ENCODE data around the gene C3orf85. TPM values are rescaled to one million over a fixed set of nuclear protein-coding genes. Genes with fewer than 3 reads are reported as not detected.

C3orf85 gene
- total RNA-seq: not detected in 2 replicates

- DNase-seq (ENCODE audit: low spot score): no peak
- intact Hi-C loops (cut with micrococcal nuclease): no loop called here
These were observed at the start of gene C3orf85 for GRCh38 chr3:109136523-109136922. TSS of gene C3orf85 (plus strand) at chr3:109136719. CDS start at chr3:109136848, 129 bp downstream.

GRCh38 chr3:109089265-109089664, 47.3 kb upstream of the C3orf85 start:
- intact Hi-C loops (cut with micrococcal nuclease): no loop called here
- DNase-seq (ENCODE audit: low spot score): no peak
- Mint-ChIP-seq H3K4me1 (ENCODE audit: low read depth) (no peaks in the 10 kb centered on the region), H3K27ac (no peak overlapping the region), H3K36me3 (ENCODE audit: low read depth) (no peaks in the 10 kb centered on the region), H3K9me3 (no peaks in the 10 kb centered on the region), H3K27me3 (ENCODE audit: low read depth) (peaks cover 6% of the 10 kb centered on the region), H3K4me3 (ENCODE audit: low read depth) (no peak overlapping the region)

More at GRCh38 chr3:109136523-109136922, at the start of gene C3orf85:
- H3K4me3 Mint-ChIP-seq (ENCODE audit: low read depth): no peak within 1 kb of the TSS
- no peaks in the 10 kb centered on the region for H3K4me1 Mint-ChIP-seq (ENCODE audit: low read depth)
- H3K27ac Mint-ChIP-seq: no peak within 1 kb of the TSS
- no peaks in the 10 kb centered on the region for H3K36me3 Mint-ChIP-seq (ENCODE audit: low read depth)
- no peaks in the 10 kb centered on the region for H3K27me3 Mint-ChIP-seq (ENCODE audit: low read depth)
- no peaks in the 10 kb centered on the region for H3K9me3 Mint-ChIP-seq

GRCh38 chr3:109091846-109092245, 44.7 kb upstream of the C3orf85 start:
- DNase-seq (ENCODE audit: low spot score): no peak
- no peaks in the 10 kb centered on the region for H3K9me3 Mint-ChIP-seq
- H3K27ac Mint-ChIP-seq: no peak overlapping the region
- no peaks in the 10 kb centered on the region for H3K4me1 Mint-ChIP-seq (ENCODE audit: low read depth)
- no peak overlapping the region for H3K4me3 Mint-ChIP-seq (ENCODE audit: low read depth)
- H3K27me3 Mint-ChIP-seq (ENCODE audit: low read depth): peaks cover 3% of the 10 kb centered on the region
- no peaks in the 10 kb centered on the region for H3K36me3 Mint-ChIP-seq (ENCODE audit: low read depth)
- intact Hi-C loops (cut with micrococcal nuclease): no loop called here

GRCh38 chr3:109093561-109093960, 43.0 kb upstream of the C3orf85 start:
- H3K36me3 Mint-ChIP-seq (ENCODE audit: low read depth): no peaks in the 10 kb centered on the region
- no peaks in the 10 kb centered on the region for H3K4me1 Mint-ChIP-seq (ENCODE audit: low read depth)
- no peak overlapping the region for H3K4me3 Mint-ChIP-seq (ENCODE audit: low read depth)
- DNase-seq (ENCODE audit: low spot score): no peak
- no peaks in the 10 kb centered on the region for H3K27me3 Mint-ChIP-seq (ENCODE audit: low read depth)
- H3K27ac Mint-ChIP-seq: no peak overlapping the region
- no peaks in the 10 kb centered on the region for H3K9me3 Mint-ChIP-seq
- intact Hi-C loops (cut with micrococcal nuclease): no loop called here

- DNase-seq (ENCODE audit: low spot score): no peak
- Mint-ChIP-seq H3K27me3 (ENCODE audit: low read depth) (no peaks in the 10 kb centered on the region), H3K4me3 (ENCODE audit: low read depth) (no peak overlapping the region), H3K36me3 (ENCODE audit: low read depth) (no peaks in the 10 kb centered on the region), H3K4me1 (ENCODE audit: low read depth) (no peaks in the 10 kb centered on the region), H3K27ac (no peak overlapping the region), H3K9me3 (no peaks in the 10 kb centered on the region)
- intact Hi-C loops (cut with micrococcal nuclease): no loop called here
These were observed 41.4 kb upstream of the C3orf85 start for GRCh38 chr3:109095166-109095565.

- H3K27me3 Mint-ChIP-seq (ENCODE audit: low read depth): peaks cover 4% of the 10 kb centered on the region
- no peak overlapping the region for H3K4me3 Mint-ChIP-seq (ENCODE audit: low read depth)
- no peaks in the 10 kb centered on the region for H3K4me1 Mint-ChIP-seq (ENCODE audit: low read depth)
- DNase-seq (ENCODE audit: low spot score): no peak
- H3K27ac Mint-ChIP-seq: no peak overlapping the region
- no peaks in the 10 kb centered on the region for H3K36me3 Mint-ChIP-seq (ENCODE audit: low read depth)
- intact Hi-C loops (cut with micrococcal nuclease): no loop called here
- H3K9me3 Mint-ChIP-seq: no peaks in the 10 kb centered on the region
These were observed 38.4 kb upstream of the C3orf85 start for GRCh38 chr3:109098079-109098644.

- no peaks in the 10 kb centered on the region for H3K9me3 Mint-ChIP-seq
- H3K4me1 Mint-ChIP-seq (ENCODE audit: low read depth): no peaks in the 10 kb centered on the region
- no peak for DNase-seq (ENCODE audit: low spot score)
- H3K36me3 Mint-ChIP-seq (ENCODE audit: low read depth): no peaks in the 10 kb centered on the region
- intact Hi-C loops (cut with micrococcal nuclease): no loop called here
- H3K27me3 Mint-ChIP-seq (ENCODE audit: low read depth): peaks cover 2% of the 10 kb centered on the region
- H3K27ac Mint-ChIP-seq: no peak overlapping the region
- H3K4me3 Mint-ChIP-seq (ENCODE audit: low read depth): no peak overlapping the region
These were observed 26.9 kb upstream of the C3orf85 start for GRCh38 chr3:109109574-109109973.

- Mint-ChIP-seq H3K4me1 (ENCODE audit: low read depth) (no peaks in the 10 kb centered on the region), H3K9me3 (no peaks in the 10 kb centered on the region), H3K36me3 (ENCODE audit: low read depth) (no peaks in the 10 kb centered on the region), H3K27me3 (ENCODE audit: low read depth) (peaks cover 2% of the 10 kb centered on the region), H3K4me3 (ENCODE audit: low read depth) (no peak overlapping the region), H3K27ac (no peak overlapping the region)
- no peak for DNase-seq (ENCODE audit: low spot score)
- intact Hi-C loops (cut with micrococcal nuclease): no loop called here
These were observed 23.4 kb upstream of the C3orf85 start for GRCh38 chr3:109112946-109113760.

GRCh38 chr3:109114746-109115145, 21.8 kb upstream of the C3orf85 start:
- Mint-ChIP-seq H3K27ac (no peak overlapping the region), H3K36me3 (ENCODE audit: low read depth) (no peaks in the 10 kb centered on the region), H3K4me1 (ENCODE audit: low read depth) (no peaks in the 10 kb centered on the region), H3K9me3 (no peaks in the 10 kb centered on the region), H3K27me3 (ENCODE audit: low read depth) (peaks cover 2% of the 10 kb centered on the region), H3K4me3 (ENCODE audit: low read depth) (no peak overlapping the region)
- no peak for DNase-seq (ENCODE audit: low spot score)
- intact Hi-C loops (cut with micrococcal nuclease): no loop called here

GRCh38 chr3:109115451-109115850, 21.1 kb upstream of the C3orf85 start:
- no peaks in the 10 kb centered on the region for H3K4me1 Mint-ChIP-seq (ENCODE audit: low read depth)
- H3K36me3 Mint-ChIP-seq (ENCODE audit: low read depth): no peaks in the 10 kb centered on the region
- peaks cover 2% of the 10 kb centered on the region for H3K27me3 Mint-ChIP-seq (ENCODE audit: low read depth)
- no peak overlapping the region for H3K4me3 Mint-ChIP-seq (ENCODE audit: low read depth)
- H3K9me3 Mint-ChIP-seq: no peaks in the 10 kb centered on the region
- no peak overlapping the region for H3K27ac Mint-ChIP-seq
- intact Hi-C loops (cut with micrococcal nuclease): no loop called here
- DNase-seq (ENCODE audit: low spot score): no peak

GRCh38 chr3:109116031-109116430, 20.5 kb upstream of the C3orf85 start:
- no peaks in the 10 kb centered on the region for H3K9me3 Mint-ChIP-seq
- H3K27ac Mint-ChIP-seq: no peak overlapping the region
- intact Hi-C loops (cut with micrococcal nuclease): no loop called here
- DNase-seq (ENCODE audit: low spot score): no peak
- no peaks in the 10 kb centered on the region for H3K36me3 Mint-ChIP-seq (ENCODE audit: low read depth)
- H3K4me3 Mint-ChIP-seq (ENCODE audit: low read depth): no peak overlapping the region
- no peaks in the 10 kb centered on the region for H3K4me1 Mint-ChIP-seq (ENCODE audit: low read depth)
- peaks cover 2% of the 10 kb centered on the region for H3K27me3 Mint-ChIP-seq (ENCODE audit: low read depth)

- Mint-ChIP-seq H3K4me1 (ENCODE audit: low read depth) (no peaks in the 10 kb centered on the region), H3K4me3 (ENCODE audit: low read depth) (no peak within 1 kb of the TSS)
- intact Hi-C loops (cut with micrococcal nuclease): no loop called here
These were observed 18.6 kb upstream of the C3orf85 start, which contains the start of gene MORC1 for GRCh38 chr3:109117939-109118338. TSS of gene MORC1 (minus strand) at chr3:109118134. CDS start at chr3:109118059, 75 bp downstream.

GRCh38 chr3:109118584-109118983, 17.9 kb upstream of the C3orf85 start:
- no peak overlapping the region for H3K27ac Mint-ChIP-seq
- no peaks in the 10 kb centered on the region for H3K4me1 Mint-ChIP-seq (ENCODE audit: low read depth)
- intact Hi-C loops (cut with micrococcal nuclease): no loop called here
- H3K9me3 Mint-ChIP-seq: no peaks in the 10 kb centered on the region
- no peak for DNase-seq (ENCODE audit: low spot score)
- no peaks in the 10 kb centered on the region for H3K36me3 Mint-ChIP-seq (ENCODE audit: low read depth)
- no peak overlapping the region for H3K4me3 Mint-ChIP-seq (ENCODE audit: low read depth)
- peaks cover 2% of the 10 kb centered on the region for H3K27me3 Mint-ChIP-seq (ENCODE audit: low read depth)

More at GRCh38 chr3:109117939-109118338, 18.6 kb upstream of the C3orf85 start, which contains the start of gene MORC1:
- DNase-seq (ENCODE audit: low spot score): no peak
- no peaks in the 10 kb centered on the region for H3K9me3 Mint-ChIP-seq
- H3K27me3 Mint-ChIP-seq (ENCODE audit: low read depth): peaks cover 2% of the 10 kb centered on the region
- no peak within 1 kb of the TSS for H3K27ac Mint-ChIP-seq
- H3K36me3 Mint-ChIP-seq (ENCODE audit: low read depth): no peaks in the 10 kb centered on the region
